ENCODE data around the gene POU2F2. TPM values are rescaled to one million over a fixed set of nuclear protein-coding genes. Genes with fewer than 3 reads are reported as not detected.

The POU2F2 gene
- total and polyA plus RNA-seq, 8 donors: 0.68 to 23.3 (median 2.3) TPM

GRCh38 chr19:42132851-42133528 lies 744 bp upstream of the POU2F2 start:
- H3K9me3 ChIP-seq: no peaks in the 10 kb centered on the region
- H3K27ac ChIP-seq: peak overlapping the region in 3 of 5 donors; percentile 21 to 48 (median 31)
- intact Hi-C loops (cut with DNase I; ENCODE audit: low total_unique reads): loop anchor here (5.0 kb wide), 1 partner anchor 49 kb away; no protein-coding TSS in a partner anchor
- WGBS, 5 donors: 1 to 6% (median 4%) methylated on average over 17 to 46 of the region's 46 CpGs
- DNase-seq: peak; percentile 78 to 88
- H3K36me3 ChIP-seq: no peaks in the 10 kb centered on the region
- TF ChIP-seq, protein P1, sequence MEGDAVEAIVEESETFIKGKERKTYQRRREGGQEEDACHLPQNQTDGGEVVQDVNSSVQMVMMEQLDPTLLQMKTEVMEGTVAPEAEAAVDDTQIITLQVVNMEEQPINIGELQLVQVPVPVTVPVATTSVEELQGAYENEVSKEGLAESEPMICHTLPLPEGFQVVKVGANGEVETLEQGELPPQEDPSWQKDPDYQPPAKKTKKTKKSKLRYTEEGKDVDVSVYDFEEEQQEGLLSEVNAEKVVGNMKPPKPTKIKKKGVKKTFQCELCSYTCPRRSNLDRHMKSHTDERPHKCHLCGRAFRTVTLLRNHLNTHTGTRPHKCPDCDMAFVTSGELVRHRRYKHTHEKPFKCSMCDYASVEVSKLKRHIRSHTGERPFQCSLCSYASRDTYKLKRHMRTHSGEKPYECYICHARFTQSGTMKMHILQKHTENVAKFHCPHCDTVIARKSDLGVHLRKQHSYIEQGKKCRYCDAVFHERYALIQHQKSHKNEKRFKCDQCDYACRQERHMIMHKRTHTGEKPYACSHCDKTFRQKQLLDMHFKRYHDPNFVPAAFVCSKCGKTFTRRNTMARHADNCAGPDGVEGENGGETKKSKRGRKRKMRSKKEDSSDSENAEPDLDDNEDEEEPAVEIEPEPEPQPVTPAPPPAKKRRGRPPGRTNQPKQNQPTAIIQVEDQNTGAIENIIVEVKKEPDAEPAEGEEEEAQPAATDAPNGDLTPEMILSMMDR (IDR thresholded peaks at IDR 0.05): peak in 5 of 7 experiments; percentile 85 to 96 (median 95)
- peak in 1 of 3 donors; percentile 46 for TF ChIP-seq POLR2AphosphoS5 (IDR thresholded peaks at IDR 0.05)
- TF ChIP-seq EP300 (IDR thresholded peaks at IDR 0.05): no peak
- H3K4me1 ChIP-seq: peaks cover 16 to 20% (median 17%) of the 10 kb centered on the region in 4 donors
- peaks cover 5 to 87% (median 13%) of the 10 kb centered on the region in 3 donors for H3K27me3 ChIP-seq
- H3K4me3 ChIP-seq: peak overlapping the region; percentile 30 to 43 (median 35)

- H3K27ac ChIP-seq: peak overlapping the region in 1 of 5 donors; percentile 39
- no peak for DNase-seq
- H3K27me3 ChIP-seq: peaks cover 5 to 76% (median 13%) of the 10 kb centered on the region in 3 donors
- peaks cover 16 to 20% (median 17%) of the 10 kb centered on the region in 4 donors for H3K4me1 ChIP-seq
- peak overlapping the region in 3 of 4 donors; percentile 30 to 43 (median 40) for H3K4me3 ChIP-seq
- no peaks in the 10 kb centered on the region for H3K36me3 ChIP-seq
- no peak for TF ChIP-seq POLR2A (IDR thresholded peaks at IDR 0.05)
- no peak for TF ChIP-seq POLR2AphosphoS5 (IDR thresholded peaks at IDR 0.05)
- TF ChIP-seq, protein P1 (IDR thresholded peaks at IDR 0.05): no peak
- TF ChIP-seq EP300 (IDR thresholded peaks at IDR 0.05): no peak
- H3K9me3 ChIP-seq: no peaks in the 10 kb centered on the region
- WGBS, 5 donors: 25 to 70% (median 61%) methylated on average over 3 to 6 of the region's 6 CpGs
- intact Hi-C loops (cut with DNase I; ENCODE audit: low total_unique reads): loop anchor here (5.0 kb wide), 1 partner anchor 51 kb away; no protein-coding TSS in a partner anchor
These were observed 857 bp downstream of the POU2F2 start for GRCh38 chr19:42131149-42132029.

GRCh38 chr19:42130254-42130573 lies 2.0 kb downstream of the POU2F2 start:
- intact Hi-C loops (cut with DNase I; ENCODE audit: low total_unique reads): loop anchor here (5.0 kb wide), 1 partner anchor 52 kb away; no protein-coding TSS in a partner anchor
- Histone ChIP-seq H3K4me1 (peaks cover 16 to 20% (median 17%) of the 10 kb centered on the region in 4 donors), H3K9me3 (no peaks in the 10 kb centered on the region), H3K27ac (peak overlapping the region in 1 of 5 donors; percentile 36), H3K4me3 (peak overlapping the region in 2 of 4 donors; percentile 3 to 43), H3K36me3 (no peaks in the 10 kb centered on the region), H3K27me3 (peaks cover 5 to 76% (median 13%) of the 10 kb centered on the region in 3 donors)
- no peak for DNase-seq
- TF ChIP-seq EP300 (IDR thresholded peaks at IDR 0.05) (no peak), POLR2AphosphoS5 (IDR thresholded peaks at IDR 0.05) (no peak), POLR2A (IDR thresholded peaks at IDR 0.05) (no peak)
- TF ChIP-seq, protein P1 (IDR thresholded peaks at IDR 0.05): no peak

Measured in stomach (tissue), 9 donors.